ENCODE data around the gene SHFL.

GRCh38 chr19:10091370-10091687 is 5.2 kb downstream of the SHFL start:
- no peak for TF ChIP-seq CTCF (conservative IDR thresholded peaks at IDR 0.05; ENCODE audit: low read length)
- TF ChIP-seq EZH2phosphoT487 (IDR thresholded peaks at IDR 0.05; ENCODE audit: borderline replicate concordance, low read depth, low read length) = no peak
